Activated CD8-positive, alpha-beta memory T cell treated with anti-CD3 and anti-CD28 coated beads, Interleukin-2, amount 50 U/mL, for 24 hours (primary cell): Measurements from ENCODE around the gene LMOD2.

Experiments
- DNase-seq: peaks from one replicate; pipeline ENCODE4 v3.0.0-alpha.2; 2020; ENCODE audit errors: extremely low read depth

The LMOD2 gene

GRCh38 chr7:123673137-123673732, 17.6 kb downstream of the LMOD2 start:
- no peak for DNase-seq

GRCh38 chr7:123673752-123674398, 18.2 kb downstream of the LMOD2 start:
- no peak for DNase-seq

- no peak for DNase-seq
Measured at GRCh38 chr7:123674399-123675180, 18.9 kb downstream of the LMOD2 start.

- no peak for DNase-seq
Measured at GRCh38 chr7:123675181-123675473, 19.5 kb downstream of the LMOD2 start.

- no peak for DNase-seq
Measured at GRCh38 chr7:123677061-123677715, 21.5 kb downstream of the LMOD2 start.

- no peak for DNase-seq
Measured at GRCh38 chr7:123679614-123680013, 23.9 kb downstream of the LMOD2 start.

- DNase-seq = no peak
Measured at GRCh38 chr7:123680580-123680979, 24.9 kb downstream of the LMOD2 start.

GRCh38 chr7:123681561-123681960, 25.9 kb downstream of the LMOD2 start:
- DNase-seq = no peak

GRCh38 chr7:123682690-123683089, 27.0 kb downstream of the LMOD2 start:
- DNase-seq = no peak

GRCh38 chr7:123687161-123687560, 31.5 kb downstream of the LMOD2 start:
- DNase-seq = no peak

GRCh38 chr7:123687727-123688126, 32.1 kb downstream of the LMOD2 start:
- DNase-seq = no peak

GRCh38 chr7:123689250-123689649, 33.6 kb downstream of the LMOD2 start:
- DNase-seq = no peak

GRCh38 chr7:123690550-123690949, 34.9 kb downstream of the LMOD2 start:
- DNase-seq = no peak

GRCh38 chr7:123692471-123692877, 36.8 kb downstream of the LMOD2 start:
- no peak for DNase-seq

GRCh38 chr7:123695944-123696677, 40.4 kb downstream of the LMOD2 start:
- no peak for DNase-seq

GRCh38 chr7:123705211-123705901, 49.7 kb downstream of the LMOD2 start:
- DNase-seq = no peak

GRCh38 chr7:123709525-123709924, 53.9 kb downstream of the LMOD2 start:
- no peak for DNase-seq

GRCh38 chr7:123710683-123711082, 55.0 kb downstream of the LMOD2 start:
- DNase-seq = no peak

- DNase-seq = no peak
Measured at GRCh38 chr7:123711832-123712293, 56.2 kb downstream of the LMOD2 start.

GRCh38 chr7:123712619-123713018, 57.0 kb downstream of the LMOD2 start:
- no peak for DNase-seq
